Measurements from ENCODE around the gene SFXN5. TPM values are rescaled to one million over a fixed set of nuclear protein-coding genes. Genes with fewer than 3 reads are reported as not detected.

SFXN5 gene
- total RNA-seq, 1 experiment from 2014 or later, result 31.3 TPM

DNA sequence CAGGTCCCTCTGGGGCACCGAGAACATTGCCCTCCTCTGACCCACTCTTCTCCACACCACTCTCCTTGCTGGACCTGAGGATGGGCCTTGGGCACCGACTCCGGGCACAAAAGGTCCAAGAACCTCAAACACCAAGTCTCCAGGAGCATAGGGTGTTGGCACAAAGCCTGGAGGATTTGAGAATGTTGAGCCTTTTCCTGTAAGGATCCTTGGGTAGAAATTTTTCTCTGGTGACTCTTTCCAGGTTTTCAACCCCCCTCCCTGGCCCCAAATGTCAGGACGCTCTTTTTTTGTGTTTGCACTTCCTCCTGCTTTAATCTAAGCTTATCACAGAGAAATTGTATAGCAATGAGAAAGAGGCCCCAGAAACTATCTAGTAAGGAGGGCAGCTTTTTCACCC is 175.1 kb downstream of the SFXN5 start:
- Histone ChIP-seq H3K27me3 (replicated peaks; ENCODE audit: control insufficient read depth, insufficient read depth, low read length) (no peaks in the 10 kb centered on the region), H3K36me3 (ENCODE audit: control insufficient read depth, insufficient read depth, low read length) (no peaks in the 10 kb centered on the region; the same call in 1 of the 2 replicates), H3K9me3 (no peaks in the 10 kb centered on the region), H3K4me1 (no peaks in the 10 kb centered on the region), H3K4me3 (ENCODE audit: low read depth, low read length) (no peak overlapping the region)
- Mint-ChIP-seq H3K4me3 (ENCODE audit: unreplicated experiment) (no peak overlapping the region), H3K36me3 (ENCODE audit: insufficient read depth, unreplicated experiment) (peaks cover 4% of the 10 kb centered on the region), H3K4me1 (ENCODE audit: low read depth, unreplicated experiment) (peaks cover 7% of the 10 kb centered on the region), H3K9me3 (ENCODE audit: unreplicated experiment) (no peaks in the 10 kb centered on the region), H3K27me3 (ENCODE audit: insufficient read depth, unreplicated experiment) (peaks cover 15% of the 10 kb centered on the region), H3K27ac (ENCODE audit: unreplicated experiment) (no peak overlapping the region)
- CTCF ChIA-PET, result interaction anchor here (1.2 to 1.6 kb wide), 2 partner anchors 10 to 77 kb away, joined by 5 to 6 read pairs; partner anchors contain the start of gene SPR
- no TSS peak for BruUV-seq (replicated peaks)
- TF ChIP-seq, protein P1, sequence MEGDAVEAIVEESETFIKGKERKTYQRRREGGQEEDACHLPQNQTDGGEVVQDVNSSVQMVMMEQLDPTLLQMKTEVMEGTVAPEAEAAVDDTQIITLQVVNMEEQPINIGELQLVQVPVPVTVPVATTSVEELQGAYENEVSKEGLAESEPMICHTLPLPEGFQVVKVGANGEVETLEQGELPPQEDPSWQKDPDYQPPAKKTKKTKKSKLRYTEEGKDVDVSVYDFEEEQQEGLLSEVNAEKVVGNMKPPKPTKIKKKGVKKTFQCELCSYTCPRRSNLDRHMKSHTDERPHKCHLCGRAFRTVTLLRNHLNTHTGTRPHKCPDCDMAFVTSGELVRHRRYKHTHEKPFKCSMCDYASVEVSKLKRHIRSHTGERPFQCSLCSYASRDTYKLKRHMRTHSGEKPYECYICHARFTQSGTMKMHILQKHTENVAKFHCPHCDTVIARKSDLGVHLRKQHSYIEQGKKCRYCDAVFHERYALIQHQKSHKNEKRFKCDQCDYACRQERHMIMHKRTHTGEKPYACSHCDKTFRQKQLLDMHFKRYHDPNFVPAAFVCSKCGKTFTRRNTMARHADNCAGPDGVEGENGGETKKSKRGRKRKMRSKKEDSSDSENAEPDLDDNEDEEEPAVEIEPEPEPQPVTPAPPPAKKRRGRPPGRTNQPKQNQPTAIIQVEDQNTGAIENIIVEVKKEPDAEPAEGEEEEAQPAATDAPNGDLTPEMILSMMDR (IDR thresholded peaks at IDR 0.05; ENCODE audit: insufficient read depth in 1 of 2, low read depth in 1 of 2, low read length in 1 of 2, severe bottlenecking in 1 of 2, unreplicated experiment in 1 of 2), result no peak
- DNase-seq, result no peak
- intact Hi-C loops (cut with micrococcal nuclease; ENCODE audit: unreplicated experiment), result no loop called here
- POLR2A ChIA-PET, result no interaction called here

GRCh38 chr2:72895759-72896281 is 175.7 kb downstream of the SFXN5 start:
- H3K9me3 Mint-ChIP-seq (ENCODE audit: unreplicated experiment), result no peaks in the 10 kb centered on the region
- Histone ChIP-seq H3K27me3 (replicated peaks; ENCODE audit: control insufficient read depth, insufficient read depth, low read length) (no peaks in the 10 kb centered on the region), H3K4me1 (no peaks in the 10 kb centered on the region), H3K36me3 (ENCODE audit: control insufficient read depth, insufficient read depth, low read length) (no peaks in the 10 kb centered on the region; the same call in 1 of the 2 replicates), H3K9me3 (no peaks in the 10 kb centered on the region), H3K4me3 (ENCODE audit: low read depth, low read length) (no peak overlapping the region)
- CTCF ChIA-PET, result interaction anchor here (1.2 to 1.6 kb wide), 3 partner anchors 9 to 78 kb away, joined by 5 to 8 read pairs (median 6); partner anchors contain the start of genes EMX1 and SPR
- H3K4me3 Mint-ChIP-seq (ENCODE audit: unreplicated experiment), result no peak overlapping the region
- TF ChIP-seq, protein P1 (IDR thresholded peaks at IDR 0.05; ENCODE audit: insufficient read depth in 1 of 2, low read depth in 1 of 2, low read length in 1 of 2, severe bottlenecking in 1 of 2, unreplicated experiment in 1 of 2), result no peak
- no TSS peak for BruUV-seq (replicated peaks)
- peaks cover 11% of the 10 kb centered on the region for H3K27me3 Mint-ChIP-seq (ENCODE audit: insufficient read depth, unreplicated experiment)
- peaks cover 7% of the 10 kb centered on the region for H3K4me1 Mint-ChIP-seq (ENCODE audit: low read depth, unreplicated experiment)
- intact Hi-C loops (cut with micrococcal nuclease; ENCODE audit: unreplicated experiment), result no loop called here
- no peak overlapping the region for H3K27ac Mint-ChIP-seq (ENCODE audit: unreplicated experiment)
- peaks cover 5% of the 10 kb centered on the region for H3K36me3 Mint-ChIP-seq (ENCODE audit: insufficient read depth, unreplicated experiment)
- POLR2A ChIA-PET, result no interaction called here
- DNase-seq, result no peak

DNA sequence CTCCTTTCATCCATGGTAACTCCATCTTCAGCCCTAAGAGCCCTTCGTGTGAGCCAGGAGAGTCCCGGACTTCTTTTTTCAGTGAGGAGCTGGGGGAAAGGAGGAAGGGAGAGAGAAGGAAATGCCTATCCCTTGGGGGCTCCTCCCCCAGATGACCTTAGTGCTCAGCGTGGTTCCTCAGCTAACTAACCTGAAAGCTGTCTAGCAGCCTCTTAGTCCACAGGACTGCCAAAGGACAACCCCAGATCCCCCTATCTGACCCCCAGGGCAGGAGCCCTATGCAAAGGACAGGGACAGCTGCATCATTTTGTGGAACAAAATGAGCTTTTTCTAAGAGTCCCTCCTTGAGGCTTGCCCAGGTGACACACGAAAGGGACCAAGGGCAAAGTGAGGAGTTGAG is 176.4 kb downstream of the SFXN5 start:
- no peaks in the 10 kb centered on the region for H3K9me3 ChIP-seq
- no peak overlapping the region for H3K4me3 ChIP-seq (ENCODE audit: low read depth, low read length)
- Mint-ChIP-seq H3K4me1 (ENCODE audit: low read depth, unreplicated experiment) (peaks cover 7% of the 10 kb centered on the region), H3K27me3 (ENCODE audit: insufficient read depth, unreplicated experiment) (peaks cover 7% of the 10 kb centered on the region), H3K36me3 (ENCODE audit: insufficient read depth, unreplicated experiment) (peaks cover 5% of the 10 kb centered on the region), H3K4me3 (ENCODE audit: unreplicated experiment) (no peak overlapping the region), H3K27ac (ENCODE audit: unreplicated experiment) (no peak overlapping the region), H3K9me3 (ENCODE audit: unreplicated experiment) (no peaks in the 10 kb centered on the region)
- no peaks in the 10 kb centered on the region for H3K4me1 ChIP-seq
- BruUV-seq (replicated peaks), result no TSS peak
- ChIA-PET POLR2A (no interaction called here), CTCF (interaction anchor here (1.2 to 1.6 kb wide), 3 partner anchors 8 to 79 kb away, joined by 5 to 8 read pairs (median 6); partner anchors contain the start of genes EMX1 and SPR)
- TF ChIP-seq, protein P1 (IDR thresholded peaks at IDR 0.05; ENCODE audit: insufficient read depth in 1 of 2, low read depth in 1 of 2, low read length in 1 of 2, severe bottlenecking in 1 of 2, unreplicated experiment in 1 of 2), result no peak
- no peaks in the 10 kb centered on the region for H3K27me3 ChIP-seq (replicated peaks; ENCODE audit: control insufficient read depth, insufficient read depth, low read length)
- intact Hi-C loops (cut with micrococcal nuclease; ENCODE audit: unreplicated experiment), result no loop called here
- H3K36me3 ChIP-seq (ENCODE audit: control insufficient read depth, insufficient read depth, low read length), result no peaks in the 10 kb centered on the region; the same call in 1 of the 2 replicates
- no peak for DNase-seq

Measured in Caco-2 (cell line).